HCT116 (cell line): ENCODE data around the gene SCAMP1. TPM values are rescaled to one million over a fixed set of nuclear protein-coding genes. Genes with fewer than 3 reads are reported as not detected.

Experiments used
- ATAC-seq: fragments of 200-7000 bp; cut with Tn5 transposase; 2 replicates; pipeline ENCODE4 v1.9.1; 2020; ENCODE audit warnings: mild to moderate bottlenecking, moderate library complexity
- BruUV-seq: library from RNA; stranded (reverse); fragments of 400-500 nt; replicated peaks from 2 replicates; lab custom pipeline; 2021; lab: Mats Ljungman, UMichigan
- CTCF ChIA-PET: fragments of 300-600 bp; sonication (Branson Sonifier 250); formaldehyde crosslinking; loops from one replicate; lab custom pipeline; 2021; ENCODE audit warnings: antibody characterized with exemption; lab: Charles Lee
- POLR2A ChIA-PET: fragments of 300-600, 350-600 bp; sonication (Branson Sonifier 250); formaldehyde crosslinking; loops from one replicate; lab custom pipeline; 2021; ENCODE audit warnings: antibody characterized with exemption; lab: Charles Lee
- RAD21 ChIA-PET, 2 experiments: fragments of 300-600 bp; sonication (Branson Sonifier 250); formaldehyde crosslinking; loops; one replicate each; lab custom pipeline; 2023; ENCODE audit warnings: low total read pairs in 2 of 2; ENCODE audit not compliant: uncharacterized antibody in 2 of 2, unreplicated experiment in 2 of 2, low non-redundant PET in 1 of 2; lab: Charles Lee
- DNase-seq: peaks from one replicate; pipeline ENCODE4 v3.0.0-alpha.2; 2010; ENCODE audit warnings: low read depth, low spot score
- H2AFZ ChIP-seq: fragments of 200-600 bp; shearing (Covaris generic), sonication (generic); 2 replicates; pipeline ENCODE4 v1.6.1; 2017; ENCODE audit warnings: low read depth, mixed run types, mixed read lengths, antibody characterized with exemption, low read length; ENCODE audit not compliant: poor library complexity, severe bottlenecking
- H3K27ac ChIP-seq: 2 replicates; pipeline ENCODE4 v1.5.1; 2012; ENCODE audit warnings: low read depth, low read length
- H3K27me3 ChIP-seq: fragments of 200-600 bp; sonication (generic); 2 replicates; pipeline ENCODE4 v1.6.1; 2016; ENCODE audit warnings: mixed run types, low read length, mixed read lengths; ENCODE audit not compliant: insufficient read depth
- H3K36me3 ChIP-seq, 2 experiments: fragments of 200-500 bp in 1 of 2; fragments of 200-600 bp in 1 of 2; sonication (Bioruptor generic) in 1 of 2; sonication (generic) in 1 of 2; 2 replicates each; pipeline versions ENCODE4 v1.5.1 to v1.6.1; 2014 to 2016; ENCODE audit warnings: low read length in 2 of 2, inconsistent platforms in 1 of 2, mixed read lengths in 1 of 2, mixed run types in 1 of 2; ENCODE audit not compliant: insufficient read depth in 2 of 2, control insufficient read depth in 1 of 2
- H3K4me1 ChIP-seq, 2 experiments: fragments of 200-600 bp in 1 of 2; sonication (generic) in 1 of 2; 2 replicates each; pipeline versions ENCODE4 v1.5.1 to v1.6.1; 2012 to 2017; ENCODE audit warnings: low read length in 2 of 2, inconsistent platforms in 1 of 2, mild to moderate bottlenecking in 1 of 2, mixed read lengths in 1 of 2, mixed run types in 1 of 2, moderate library complexity in 1 of 2; ENCODE audit not compliant: insufficient read depth in 2 of 2, control insufficient read depth in 1 of 2
- H3K4me2 ChIP-seq: fragments of 200-600 bp; sonication (generic); 2 replicates; pipeline ENCODE4 v1.6.1; 2017; ENCODE audit warnings: mixed run types, low read length, mixed read lengths
- H3K4me3 ChIP-seq, 2 experiments: fragments of 200-600 bp in 1 of 2; sonication (generic) in 1 of 2; replicated peaks in 1 of 2; 2 replicates each; pipeline ENCODE4 v1.5.1; 2011 to 2016; ENCODE audit warnings: low read length in 2 of 2, control low read depth in 1 of 2, low read depth in 1 of 2, mild to moderate bottlenecking in 1 of 2, mixed read lengths in 1 of 2, mixed run types in 1 of 2
- H3K79me2 ChIP-seq: fragments of 200-600 bp; sonication (generic); 2 replicates; pipeline ENCODE4 v1.6.1; 2017; ENCODE audit warnings: mild to moderate bottlenecking, mixed run types, low read length, moderate library complexity, mixed read lengths; ENCODE audit not compliant: insufficient read depth
- H3K9ac ChIP-seq: fragments of 200-600 bp; sonication (generic); 2 replicates; pipeline ENCODE4 v1.6.1; 2016; ENCODE audit warnings: low read length, mixed read lengths
- H3K9me2 ChIP-seq: fragments of 200-600 bp; sonication (generic), shearing (Covaris generic); 2 replicates; pipeline ENCODE4 v1.6.1; 2017; ENCODE audit warnings: mixed run types, mild to moderate bottlenecking, moderate library complexity; ENCODE audit not compliant: insufficient read depth
- H3K9me3 ChIP-seq, 2 experiments: fragments of 200-500 bp in 1 of 2; fragments of 200-600 bp in 1 of 2; sonication (Bioruptor generic) in 1 of 2; sonication (generic) in 1 of 2; 2 replicates each; pipeline ENCODE4 v1.6.1; 2014 to 2017; ENCODE audit warnings: low read length in 2 of 2, mixed read lengths in 2 of 2, inconsistent platforms in 1 of 2, low read depth in 1 of 2, mild to moderate bottlenecking in 1 of 2, mixed run types in 1 of 2, moderate library complexity in 1 of 2; ENCODE audit not compliant: control insufficient read depth in 1 of 2, insufficient read depth in 1 of 2
- H4K20me1 ChIP-seq: fragments of 200-600 bp; sonication (generic), shearing (Covaris generic); 2 replicates; pipeline ENCODE4 v1.6.1; 2017; ENCODE audit warnings: mixed run types, mild to moderate bottlenecking, moderate library complexity; ENCODE audit not compliant: insufficient read depth
- ATF3 ChIP-seq: IDR thresholded peaks from 2 replicates; pipeline ENCODE4 v1.6.1; 2012
- CBX3 ChIP-seq: IDR thresholded peaks from 2 replicates; pipeline ENCODE4 v1.6.1; 2012; ENCODE audit warnings: low read depth
- CEBPB ChIP-seq: IDR thresholded peaks from 2 replicates; pipeline ENCODE4 v1.6.1; 2012; ENCODE audit warnings: low read depth
- EGR1 ChIP-seq: IDR thresholded peaks from 2 replicates; pipeline ENCODE4 v1.6.1; 2012; ENCODE audit warnings: low read depth
- ELF1 ChIP-seq: IDR thresholded peaks from 2 replicates; pipeline ENCODE4 v1.6.1; 2012; ENCODE audit warnings: low read depth, borderline replicate concordance
- FOSL1 ChIP-seq: IDR thresholded peaks from 2 replicates; pipeline ENCODE4 v1.6.1; 2012; ENCODE audit warnings: low read depth
- JUND ChIP-seq: IDR thresholded peaks from 2 replicates; pipeline ENCODE4 v1.6.1; 2012
- MAX ChIP-seq: IDR thresholded peaks from 2 replicates; pipeline ENCODE4 v1.6.1; 2012
- POLR2A ChIP-seq: IDR thresholded peaks from 2 replicates; pipeline ENCODE4 v1.7.0; 2011; ENCODE audit warnings: borderline replicate concordance; ENCODE audit not compliant: insufficient read depth, insufficient read length; ENCODE audit errors: extremely low read depth
- SIN3A ChIP-seq: IDR thresholded peaks from 2 replicates; pipeline ENCODE4 v1.6.1; 2012; ENCODE audit warnings: low read depth
- SRF ChIP-seq: IDR thresholded peaks from 2 replicates; pipeline ENCODE4 v1.6.1; 2012; ENCODE audit warnings: low read depth
- ZBTB33 ChIP-seq: IDR thresholded peaks from 2 replicates; pipeline ENCODE4 v1.6.1; 2011; ENCODE audit warnings: mild to moderate bottlenecking, low read length, moderate library complexity; ENCODE audit not compliant: insufficient replicate concordance; ENCODE audit errors: extremely low read depth
- ZFX ChIP-seq: fragments of 450-650 bp; IDR thresholded peaks from 2 replicates; pipeline ENCODE4 v1.6.1; 2017
- ZNF274 ChIP-seq: fragments of 200-500 bp; sonication (Bioruptor generic); IDR thresholded peaks from 2 replicates; pipeline ENCODE4 v1.6.1; 2014; ENCODE audit warnings: mild to moderate bottlenecking, low read depth, low read length, inconsistent platforms
- intact Hi-C: fragments of 100-400 bp; cut with micrococcal nuclease; formaldehyde crosslinking; loops from 2 replicates; pipeline ENCODE4 v1.10.0; 2022
- total RNA-seq: library from RNA; stranded (reverse); gene quantifications from one replicate; pipeline ENCODE4 v1.2.1, GENCODE V29; 2021; ENCODE audit not compliant: unreplicated experiment

The SCAMP1 gene
- total RNA-seq, 1 experiment from 2014 or later = 46.4 TPM

- Histone ChIP-seq H3K79me2 (no peaks in the 10 kb centered on the region; the same call in 1 of the 2 replicates), H3K9me2 (no peaks in the 10 kb centered on the region), H3K36me3 (no peaks in the 10 kb centered on the region), H3K9me3 (no peaks in the 10 kb centered on the region), H3K27ac (no peak overlapping the region)
- ATAC-seq = no peak
- ChIA-PET RAD21 (no interaction called here), POLR2A (no interaction called here)
- TF ChIP-seq ZBTB33 (no peak), ELF1 (no peak), ZNF274 (no peak), JUND (no peak), CBX3 (no peak), ZFX (no peak), POLR2A (no peak), FOSL1 (no peak), CEBPB (no peak), MAX (no peak), SIN3A (no peak), SRF (no peak), ATF3 (no peak), EGR1 (no peak)
- TF ChIP-seq, all 23 proteins: peak for 0
- Histone ChIP-seq H3K4me3 (no peak overlapping the region), H4K20me1 (no peaks in the 10 kb centered on the region), H3K9ac (no peak overlapping the region), H3K4me1 (peaks cover 10 to 19% of the 10 kb centered on the region in 2 experiments), H3K27me3 (no peaks in the 10 kb centered on the region), H2AFZ (no peak overlapping the region), H3K4me2 (no peak overlapping the region)
- no peak for DNase-seq
- CTCF ChIA-PET = no interaction called here
- intact Hi-C loops = no loop called here
- BruUV-seq = no TSS peak
Observed at GRCh38 chr5:78521455-78521854, 161.0 kb downstream of the SCAMP1 start.
